HEK293T (cell line): Measurements from ENCODE around the gene EEF2K.

ENCODE experiments used
- ELF4 ChIP-seq: fragments of 450-650 bp; IDR thresholded peaks from 2 replicates; pipeline ENCODE4 v1.6.1; 2017; ENCODE audit warnings: antibody characterized with exemption
- SUZ12 ChIP-seq: fragments of 450-650 bp; IDR thresholded peaks from 2 replicates; pipeline ENCODE4 v1.6.1; 2016; ENCODE audit warnings: mild to moderate bottlenecking
- TF ChIP-seq, protein P1 (sequence below): fragments of 450-650 bp; IDR thresholded peaks from 2 replicates; pipeline ENCODE4 v1.6.1; 2016

DNA sequence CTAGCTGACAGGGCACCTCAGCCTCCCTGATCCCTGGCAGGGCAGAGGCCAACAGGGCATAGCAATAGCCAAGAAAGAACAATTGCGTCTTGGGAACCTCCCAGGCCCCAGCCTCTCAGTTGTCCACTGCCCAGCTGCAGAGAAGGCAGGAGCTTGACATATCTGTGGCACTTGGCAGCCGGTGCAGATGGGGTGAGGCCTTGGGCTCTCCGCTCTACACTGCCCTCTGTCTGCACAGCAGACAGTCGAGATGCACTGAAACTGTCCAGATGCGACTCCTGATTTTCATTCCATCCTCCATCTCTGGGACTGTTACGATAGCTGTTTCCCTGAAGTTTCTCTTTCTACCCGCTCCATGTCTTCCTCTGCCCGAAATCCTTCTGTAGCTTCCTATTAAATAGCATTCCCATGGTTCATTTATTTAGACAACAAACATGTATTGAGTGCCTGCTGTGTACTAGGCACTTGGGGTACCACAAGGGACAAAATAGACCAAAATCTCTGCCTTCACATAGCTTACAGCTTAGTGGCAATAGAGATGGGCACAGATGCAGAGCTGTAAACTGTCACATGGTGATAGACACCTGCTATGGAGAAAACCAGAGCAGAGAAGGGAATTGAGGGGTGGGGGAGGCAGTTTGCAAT is 94.5 kb downstream of the EEF2K start:
- TF ChIP-seq, protein P1, sequence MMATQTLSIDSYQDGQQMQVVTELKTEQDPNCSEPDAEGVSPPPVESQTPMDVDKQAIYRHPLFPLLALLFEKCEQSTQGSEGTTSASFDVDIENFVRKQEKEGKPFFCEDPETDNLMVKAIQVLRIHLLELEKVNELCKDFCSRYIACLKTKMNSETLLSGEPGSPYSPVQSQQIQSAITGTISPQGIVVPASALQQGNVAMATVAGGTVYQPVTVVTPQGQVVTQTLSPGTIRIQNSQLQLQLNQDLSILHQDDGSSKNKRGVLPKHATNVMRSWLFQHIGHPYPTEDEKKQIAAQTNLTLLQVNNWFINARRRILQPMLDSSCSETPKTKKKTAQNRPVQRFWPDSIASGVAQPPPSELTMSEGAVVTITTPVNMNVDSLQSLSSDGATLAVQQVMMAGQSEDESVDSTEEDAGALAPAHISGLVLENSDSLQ: no peak
- TF ChIP-seq ELF4 (no peak), SUZ12 (no peak)
